Limb (tissue), 2 donors: ENCODE results near the gene TNS4.

ENCODE experiments used
- DNase-seq, 2 donors: peaks; one replicate each; pipeline ENCODE4 v3.0.0-alpha.2; 2016; ENCODE audit errors: extremely low spot score in 2 of 2

Gene TNS4

GRCh38 chr17:40518401-40519088 is 17.1 kb upstream of the TNS4 start:
- DNase-seq: no peak

- DNase-seq: no peak
These were observed 16.6 kb upstream of the TNS4 start for GRCh38 chr17:40517981-40518380.

GRCh38 chr17:40517286-40517662 is 15.9 kb upstream of the TNS4 start:
- no peak for DNase-seq

- DNase-seq: no peak
These were observed 15.3 kb upstream of the TNS4 start for GRCh38 chr17:40516581-40517285.

- no peak for DNase-seq
These were observed 14.1 kb upstream of the TNS4 start for GRCh38 chr17:40515491-40516041.

- DNase-seq: no peak
These were observed 13.6 kb upstream of the TNS4 start for GRCh38 chr17:40515011-40515410.

- DNase-seq: no peak
These were observed 12.8 kb upstream of the TNS4 start for GRCh38 chr17:40514013-40514875.

GRCh38 chr17:40511667-40512220 is 10.3 kb upstream of the TNS4 start:
- no peak for DNase-seq

- DNase-seq: no peak
These were observed 9.7 kb upstream of the TNS4 start for GRCh38 chr17:40511136-40511535.

GRCh38 chr17:40510328-40510648 is 8.9 kb upstream of the TNS4 start:
- no peak for DNase-seq

GRCh38 chr17:40509626-40510327 is 8.4 kb upstream of the TNS4 start:
- DNase-seq: no peak

GRCh38 chr17:40506786-40507185 is 5.4 kb upstream of the TNS4 start:
- no peak for DNase-seq

- no peak for DNase-seq
These were observed 1.7 kb upstream of the TNS4 start for GRCh38 chr17:40503154-40503553.

GRCh38 chr17:40502716-40503115 is 1.3 kb upstream of the TNS4 start:
- DNase-seq: no peak

- DNase-seq: no peak
These were observed 714 bp downstream of the TNS4 start for GRCh38 chr17:40500709-40501108.

- DNase-seq: no peak
These were observed 1.2 kb downstream of the TNS4 start for GRCh38 chr17:40500190-40500589.

GRCh38 chr17:40499551-40500189 is 1.8 kb downstream of the TNS4 start:
- DNase-seq: peak; percentile 51 to 78

GRCh38 chr17:40498281-40499084 is 2.9 kb downstream of the TNS4 start:
- DNase-seq: no peak

GRCh38 chr17:40497695-40498094 is 3.7 kb downstream of the TNS4 start:
- DNase-seq: no peak
